T follicular helper cell (primary cell): ENCODE results near the gene PCDHB15.
"Not testable (repeated sequence)": the region's sequence is repeated elsewhere in the genome, so short reads cannot be mapped to it uniquely, and the experiment has no call there.

Experiments
- DNase-seq: peaks from one replicate; pipeline ENCODE4 v3.0.0-alpha.2; 2020; ENCODE audit warnings: low read depth

Gene PCDHB15

DNA sequence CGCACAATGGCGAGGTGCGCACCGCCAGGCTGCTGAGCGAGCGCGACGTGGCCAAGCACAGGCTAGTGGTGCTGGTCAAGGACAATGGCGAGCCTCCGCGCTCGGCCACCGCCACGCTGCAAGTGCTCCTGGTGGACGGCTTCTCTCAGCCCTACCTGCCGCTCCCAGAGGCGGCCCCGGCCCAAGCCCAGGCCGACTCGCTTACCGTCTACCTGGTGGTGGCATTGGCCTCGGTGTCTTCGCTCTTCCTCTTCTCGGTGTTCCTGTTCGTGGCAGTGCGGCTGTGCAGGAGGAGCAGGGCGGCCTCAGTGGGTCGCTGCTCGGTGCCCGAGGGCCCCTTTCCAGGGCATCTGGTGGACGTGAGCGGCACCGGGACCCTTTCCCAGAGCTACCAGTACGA is 2.2 kb downstream of the PCDHB15 start:
- DNase-seq: not testable (repeated sequence)

DNA sequence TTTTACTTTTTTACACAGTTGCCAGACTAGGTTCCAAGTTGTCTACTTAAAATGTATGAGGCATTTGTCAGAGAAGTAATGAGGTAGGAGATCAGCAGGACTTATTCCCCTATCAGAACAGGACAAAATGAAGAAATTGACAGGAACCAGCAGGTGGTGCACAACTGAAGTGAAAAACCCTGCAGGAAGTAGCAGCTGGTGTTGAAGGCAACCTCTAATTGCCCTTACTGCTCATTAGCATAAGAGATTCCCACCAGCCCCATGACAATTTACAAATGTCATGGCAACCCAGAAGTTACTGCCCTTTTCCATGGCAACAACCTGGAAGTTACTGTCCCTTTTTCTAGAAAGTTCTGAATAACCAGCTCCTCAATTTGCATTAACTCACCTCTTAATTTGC is 5.4 kb downstream of the PCDHB15 start:
- no peak for DNase-seq

DNA sequence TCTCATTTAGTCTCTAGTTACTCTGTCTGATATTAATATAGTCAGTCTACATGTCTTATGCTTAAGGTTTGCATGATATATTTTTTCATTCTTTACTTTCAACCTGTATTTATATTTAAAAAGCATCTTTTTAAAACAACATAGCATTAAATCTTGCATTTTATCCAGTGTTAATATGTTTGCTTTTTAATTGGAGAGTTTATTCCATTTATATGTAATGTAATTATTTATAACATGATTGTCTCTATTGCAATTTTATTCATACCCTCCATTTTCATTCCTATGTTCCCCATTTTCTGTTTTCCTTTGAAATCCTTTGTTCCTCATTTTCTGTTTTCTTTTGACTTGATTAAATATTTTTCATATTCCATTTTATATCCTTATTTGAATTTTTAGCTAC is 13.3 kb downstream of the PCDHB15 start:
- DNase-seq: no peak

DNA sequence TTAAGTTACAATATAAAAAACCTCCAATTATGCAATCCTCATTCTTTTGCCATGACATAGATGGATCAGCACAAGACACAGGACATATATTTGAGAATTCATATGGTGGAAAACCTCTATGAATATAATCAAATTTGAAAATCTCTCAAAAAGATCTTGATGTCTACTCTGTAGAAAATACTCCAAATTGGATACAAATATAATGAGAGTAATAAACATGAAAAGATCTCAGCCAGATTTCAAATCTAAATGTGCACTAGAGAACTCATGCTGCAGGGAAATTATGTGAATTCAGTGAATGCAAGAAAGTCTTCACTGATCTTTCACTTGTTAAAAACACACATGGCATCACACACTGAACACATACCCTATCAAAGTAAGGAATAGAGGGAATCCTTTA is 13.8 kb downstream of the PCDHB15 start:
- no peak for DNase-seq

DNA sequence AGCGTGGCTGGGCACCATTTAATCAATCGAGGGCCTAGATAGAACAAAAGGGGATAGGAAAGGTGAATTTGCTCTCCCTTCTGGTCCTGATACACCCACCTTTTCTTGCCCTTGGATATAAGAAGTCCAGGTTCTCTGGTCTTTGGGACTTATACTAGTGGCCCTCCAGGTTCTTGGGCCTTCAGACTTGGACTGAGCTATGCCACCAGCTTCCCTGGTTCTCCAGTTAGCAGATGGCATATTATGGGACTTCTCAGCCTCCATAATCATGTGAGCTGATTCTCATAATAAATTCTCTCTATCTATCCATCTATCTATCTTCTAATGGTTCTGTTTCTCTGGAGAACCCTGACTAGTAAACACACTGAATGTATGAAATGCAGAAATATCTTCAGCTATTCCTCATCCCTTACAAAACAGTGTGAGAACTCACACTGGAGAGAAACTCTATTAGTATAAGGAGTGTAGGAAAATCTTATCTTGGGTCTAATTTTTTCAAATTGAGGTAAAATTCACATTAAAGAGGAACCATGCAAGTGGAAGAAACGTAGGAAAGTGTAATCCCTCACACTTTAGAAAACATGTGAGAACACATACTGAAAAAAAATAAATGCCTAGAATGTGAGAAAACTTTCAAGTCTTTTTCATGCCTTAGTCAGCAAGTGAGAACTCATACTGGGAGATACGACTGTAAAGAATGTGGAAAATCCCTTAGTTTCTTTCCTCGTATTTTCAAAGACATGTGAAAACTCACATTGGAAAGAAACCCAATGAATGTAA is 15.5 kb downstream of the PCDHB15 start:
- no peak for DNase-seq

DNA sequence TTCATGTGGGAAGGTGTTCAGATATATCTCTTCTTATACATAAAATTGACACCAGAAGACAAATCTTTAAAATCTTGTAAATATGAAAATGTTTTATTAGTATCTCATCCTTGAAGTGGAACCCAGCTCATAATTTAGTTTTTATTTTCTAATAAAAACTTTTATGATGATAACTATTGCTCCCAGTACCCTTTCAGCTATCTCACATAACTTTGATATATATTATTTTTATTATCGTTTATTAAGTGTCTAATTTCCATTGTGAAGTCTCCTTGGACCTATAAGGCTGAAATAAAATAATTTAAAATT is 16.0 kb downstream of the PCDHB15 start:
- no peak for DNase-seq

DNA sequence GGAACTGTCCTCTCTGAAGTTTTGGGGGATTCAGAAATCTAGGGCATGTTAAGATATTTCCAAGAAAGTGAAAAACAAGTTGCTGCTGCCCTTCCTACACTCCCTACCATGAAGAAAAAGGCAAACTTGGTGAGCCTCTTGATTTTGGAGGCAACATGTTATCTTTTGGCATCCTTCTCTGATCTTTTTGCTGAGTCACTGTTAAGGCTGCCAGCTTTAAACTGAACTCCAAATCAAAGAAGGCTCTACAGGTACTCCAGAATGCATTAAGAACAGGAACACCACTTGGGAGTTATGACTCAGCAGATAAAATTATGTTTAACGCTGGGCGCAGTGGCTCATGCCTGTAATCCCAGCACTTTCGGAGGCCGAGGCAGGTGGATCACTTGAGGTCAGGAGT is 24.0 kb downstream of the PCDHB15 start:
- DNase-seq: no peak

DNA sequence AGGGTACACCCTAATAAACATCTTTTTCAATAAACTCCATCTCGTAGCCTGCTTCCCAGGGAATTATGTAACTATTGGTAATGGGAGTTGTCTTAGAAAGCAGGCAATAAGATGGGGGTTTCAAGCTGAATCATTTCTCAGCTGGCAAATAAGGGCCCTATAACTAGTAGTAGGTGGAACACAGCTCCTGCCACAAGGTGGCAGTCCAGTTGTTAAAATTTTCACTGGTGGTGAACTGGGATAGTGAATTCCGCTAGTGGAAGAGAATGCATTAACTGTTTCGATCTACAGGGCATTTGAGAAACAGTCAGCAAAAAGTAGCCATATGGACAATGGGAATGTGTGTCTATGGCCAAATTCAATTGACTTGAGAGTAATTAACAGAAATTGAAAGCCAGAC is 27.7 kb downstream of the PCDHB15 start:
- no peak for DNase-seq

DNA sequence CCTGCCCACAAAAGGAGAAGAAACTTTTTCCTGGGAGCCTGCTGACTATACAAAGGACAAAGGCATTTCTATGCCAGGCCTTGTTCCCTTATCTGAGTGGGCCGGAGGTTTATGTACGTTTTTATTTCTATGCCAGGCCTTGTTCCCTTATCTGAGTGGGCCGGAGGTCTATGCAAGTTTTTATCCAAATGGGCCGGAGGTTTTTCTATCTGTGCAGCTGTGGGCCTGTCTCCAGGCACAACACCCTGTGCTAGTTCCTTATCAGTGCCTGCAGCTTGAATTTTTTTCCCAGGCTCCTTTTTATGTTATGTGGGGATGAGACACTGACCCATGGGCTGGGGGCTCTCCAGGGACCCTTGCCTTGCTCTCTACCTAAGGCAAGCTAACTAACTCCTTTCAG is 53.2 kb downstream of the PCDHB15 start:
- no peak for DNase-seq
